Large intestine (tissue), 3 donors: ENCODE measurements around the gene CBL. TPM values are rescaled to one million over a fixed set of nuclear protein-coding genes. Genes with fewer than 3 reads are reported as not detected.

Experiments
- DNase-seq, 2 donors: peaks; one replicate each; pipeline versions ENCODE4 v3.0.0 to v3.0.0-alpha.2; 2013
- H3K27ac ChIP-seq: one replicate; pipeline ENCODE4 v1.5.1; 2013; ENCODE audit warnings: low read length
- H3K27me3 ChIP-seq: 2 replicates; pipeline ENCODE4 v1.6.1; 2013; ENCODE audit warnings: low read length; ENCODE audit not compliant: control insufficient read depth, insufficient read depth
- H3K36me3 ChIP-seq: 2 replicates; pipeline ENCODE4 v1.6.1; 2013; ENCODE audit warnings: low read length; ENCODE audit not compliant: control insufficient read depth, insufficient read depth
- H3K4me1 ChIP-seq: one replicate; pipeline ENCODE4 v1.6.1; 2013; ENCODE audit warnings: low read length; ENCODE audit not compliant: control insufficient read depth, insufficient read depth
- H3K4me3 ChIP-seq: one replicate; pipeline ENCODE4 v1.5.1; 2013; ENCODE audit warnings: low read length
- H3K9me3 ChIP-seq: one replicate; pipeline ENCODE4 v1.6.1; 2013; ENCODE audit warnings: mild to moderate bottlenecking, low read depth, low read length, moderate library complexity; ENCODE audit not compliant: control insufficient read depth
- WGBS: methylation state at CpG from one replicate; pipeline ENCODE4 v1.1.5; 2013; ENCODE audit warnings: low lambda C conversion rate; ENCODE audit not compliant: insufficient coverage; 5-methylcytosine and 5-hydroxymethylcytosine counted together
- polyA plus RNA-seq: library from polyadenylated mRNA; unstranded; fragments of 120-200 nt; gene quantifications from one replicate; pipeline ENCODE4 v1.2.1, GENCODE V29; 2013

The CBL gene
- polyA plus RNA-seq, 1 donor, result 12.7 TPM

GRCh38 chr11:119307219-119307618 lies 101.1 kb downstream of the CBL start:
- Histone ChIP-seq H3K9me3 (no peaks in the 10 kb centered on the region), H3K4me1 (no peaks in the 10 kb centered on the region), H3K27me3 (peaks cover under 1% of the 10 kb centered on the region), H3K4me3 (no peak overlapping the region), H3K27ac (no peak overlapping the region), H3K36me3 (peaks cover 51% of the 10 kb centered on the region)
- no CpG with 5 or more reads among the region's 1 CpG for WGBS
- peak; percentile 26 to 38 for DNase-seq

- Histone ChIP-seq H3K27ac (no peak overlapping the region), H3K4me1 (no peaks in the 10 kb centered on the region), H3K36me3 (peaks cover 48% of the 10 kb centered on the region), H3K27me3 (peaks cover 7% of the 10 kb centered on the region), H3K4me3 (no peak overlapping the region), H3K9me3 (no peaks in the 10 kb centered on the region)
- no peak for DNase-seq
- WGBS, result no CpG with 5 or more reads among the region's 5 CpGs
Measured at GRCh38 chr11:119307974-119308373, 101.8 kb downstream of the CBL start.

- Histone ChIP-seq H3K27ac (no peak overlapping the region), H3K36me3 (peaks cover 36% of the 10 kb centered on the region), H3K4me3 (no peak overlapping the region), H3K4me1 (peaks cover under 1% of the 10 kb centered on the region), H3K9me3 (no peaks in the 10 kb centered on the region), H3K27me3 (peaks cover 15% of the 10 kb centered on the region)
- WGBS, result no CpG with 5 or more reads among the region's 11 CpGs
- no peak for DNase-seq
Measured at GRCh38 chr11:119309411-119309810, 103.3 kb downstream of the CBL start.

GRCh38 chr11:119309953-119310681 lies 104.0 kb downstream of the CBL start:
- DNase-seq, result no peak
- no CpG with 5 or more reads among the region's 17 CpGs for WGBS
- H3K9me3 ChIP-seq, result peaks cover 2% of the 10 kb centered on the region
- H3K27me3 ChIP-seq, result peaks cover 22% of the 10 kb centered on the region
- peaks cover 6% of the 10 kb centered on the region for H3K4me1 ChIP-seq
- no peak overlapping the region for H3K27ac ChIP-seq
- no peak overlapping the region for H3K4me3 ChIP-seq
- H3K36me3 ChIP-seq, result peaks cover 33% of the 10 kb centered on the region

- Histone ChIP-seq H3K36me3 (peaks cover 32% of the 10 kb centered on the region), H3K27ac (no peak overlapping the region), H3K9me3 (peaks cover 3% of the 10 kb centered on the region), H3K4me3 (no peak overlapping the region), H3K27me3 (peaks cover 28% of the 10 kb centered on the region), H3K4me1 (peaks cover 11% of the 10 kb centered on the region)
- no CpG with 5 or more reads among the region's 20 CpGs for WGBS
- no peak for DNase-seq
Measured at GRCh38 chr11:119310682-119311052, 104.5 kb downstream of the CBL start.

- Histone ChIP-seq H3K36me3 (peaks cover 17% of the 10 kb centered on the region), H3K27me3 (peaks cover 64% of the 10 kb centered on the region), H3K9me3 (peaks cover 6% of the 10 kb centered on the region), H3K27ac (no peak overlapping the region), H3K4me3 (no peak overlapping the region), H3K4me1 (peaks cover 38% of the 10 kb centered on the region)
- no CpG with 5 or more reads among the region's 18 CpGs for WGBS
- DNase-seq, result no peak
Measured at GRCh38 chr11:119314726-119315125, 108.6 kb downstream of the CBL start.

- DNase-seq, result peak in 1 of 2 donors; percentile 15
- H3K36me3 ChIP-seq, result peaks cover 15% of the 10 kb centered on the region
- H3K4me3 ChIP-seq, result peak overlapping the region; percentile 60
- peaks cover 6% of the 10 kb centered on the region for H3K9me3 ChIP-seq
- no CpG with 5 or more reads among the region's 29 CpGs for WGBS
- peaks cover 71% of the 10 kb centered on the region for H3K27me3 ChIP-seq
- peaks cover 41% of the 10 kb centered on the region for H3K4me1 ChIP-seq
- peak overlapping the region; percentile 65 for H3K27ac ChIP-seq
Measured at GRCh38 chr11:119315131-119316015, 109.2 kb downstream of the CBL start.

GRCh38 chr11:119316016-119316728 lies 110.0 kb downstream of the CBL start:
- Histone ChIP-seq H3K4me1 (peaks cover 46% of the 10 kb centered on the region), H3K27me3 (peaks cover 78% of the 10 kb centered on the region), H3K9me3 (peaks cover 6% of the 10 kb centered on the region), H3K36me3 (peaks cover 10% of the 10 kb centered on the region), H3K27ac (peak overlapping the region; percentile 65), H3K4me3 (peak overlapping the region; percentile 60)
- no CpG with 5 or more reads among the region's 46 CpGs for WGBS
- peak; percentile 27 to 31 for DNase-seq

- Histone ChIP-seq H3K27ac (peak within 1 kb of the TSS; percentile 80), H3K4me3 (peak within 1 kb of the TSS; percentile 60), H3K27me3 (peaks cover 81% of the 10 kb centered on the region), H3K36me3 (peaks cover 7% of the 10 kb centered on the region), H3K9me3 (peaks cover 6% of the 10 kb centered on the region), H3K4me1 (peaks cover 52% of the 10 kb centered on the region)
- WGBS, result no CpG with 5 or more reads among the region's 74 CpGs
- DNase-seq, result peak; percentile 39 to 42
Measured at GRCh38 chr11:119316729-119317591, 110.8 kb downstream of the CBL start, which contains the start of gene MCAM. MCAM (minus strand) TSS chr11:119317130; CDS start chr11:119317101, 29 bp downstream.
